Amniotic epithelial cell (primary cell): Measurements from ENCODE around the gene CLCA2.

Experiments used
- DNase-seq: peaks from one replicate; pipeline ENCODE4 v3.0.0-alpha.2; 2010; ENCODE audit warnings: low read depth

CLCA2 gene, protein sequence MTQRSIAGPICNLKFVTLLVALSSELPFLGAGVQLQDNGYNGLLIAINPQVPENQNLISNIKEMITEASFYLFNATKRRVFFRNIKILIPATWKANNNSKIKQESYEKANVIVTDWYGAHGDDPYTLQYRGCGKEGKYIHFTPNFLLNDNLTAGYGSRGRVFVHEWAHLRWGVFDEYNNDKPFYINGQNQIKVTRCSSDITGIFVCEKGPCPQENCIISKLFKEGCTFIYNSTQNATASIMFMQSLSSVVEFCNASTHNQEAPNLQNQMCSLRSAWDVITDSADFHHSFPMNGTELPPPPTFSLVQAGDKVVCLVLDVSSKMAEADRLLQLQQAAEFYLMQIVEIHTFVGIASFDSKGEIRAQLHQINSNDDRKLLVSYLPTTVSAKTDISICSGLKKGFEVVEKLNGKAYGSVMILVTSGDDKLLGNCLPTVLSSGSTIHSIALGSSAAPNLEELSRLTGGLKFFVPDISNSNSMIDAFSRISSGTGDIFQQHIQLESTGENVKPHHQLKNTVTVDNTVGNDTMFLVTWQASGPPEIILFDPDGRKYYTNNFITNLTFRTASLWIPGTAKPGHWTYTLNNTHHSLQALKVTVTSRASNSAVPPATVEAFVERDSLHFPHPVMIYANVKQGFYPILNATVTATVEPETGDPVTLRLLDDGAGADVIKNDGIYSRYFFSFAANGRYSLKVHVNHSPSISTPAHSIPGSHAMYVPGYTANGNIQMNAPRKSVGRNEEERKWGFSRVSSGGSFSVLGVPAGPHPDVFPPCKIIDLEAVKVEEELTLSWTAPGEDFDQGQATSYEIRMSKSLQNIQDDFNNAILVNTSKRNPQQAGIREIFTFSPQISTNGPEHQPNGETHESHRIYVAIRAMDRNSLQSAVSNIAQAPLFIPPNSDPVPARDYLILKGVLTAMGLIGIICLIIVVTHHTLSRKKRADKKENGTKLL

DNA sequence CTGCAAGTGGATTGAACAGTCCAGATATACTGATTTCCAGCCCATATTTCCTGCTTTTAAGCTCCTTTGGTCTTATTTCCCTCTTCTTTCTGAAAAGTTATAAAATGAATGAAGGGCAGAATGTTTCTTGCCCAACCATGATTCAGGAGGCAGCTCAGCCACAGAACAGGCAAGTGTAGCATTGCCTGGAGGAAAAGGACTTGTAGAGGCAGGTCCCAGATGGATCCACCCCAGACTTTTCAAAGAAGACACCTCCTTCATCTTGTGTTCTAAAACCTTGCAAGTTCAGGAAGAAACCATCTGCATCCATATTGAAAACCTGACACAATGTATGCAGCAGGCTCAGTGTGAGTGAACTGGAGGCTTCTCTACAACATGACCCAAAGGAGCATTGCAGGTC lies at the start of gene CLCA2:
Gene CLCA2, plus strand, starts transcription at position 299 of the 400 bp plus-strand sequence. Its CDS starts 77 bp downstream, at position 376.
- DNase-seq = no peak

DNA sequence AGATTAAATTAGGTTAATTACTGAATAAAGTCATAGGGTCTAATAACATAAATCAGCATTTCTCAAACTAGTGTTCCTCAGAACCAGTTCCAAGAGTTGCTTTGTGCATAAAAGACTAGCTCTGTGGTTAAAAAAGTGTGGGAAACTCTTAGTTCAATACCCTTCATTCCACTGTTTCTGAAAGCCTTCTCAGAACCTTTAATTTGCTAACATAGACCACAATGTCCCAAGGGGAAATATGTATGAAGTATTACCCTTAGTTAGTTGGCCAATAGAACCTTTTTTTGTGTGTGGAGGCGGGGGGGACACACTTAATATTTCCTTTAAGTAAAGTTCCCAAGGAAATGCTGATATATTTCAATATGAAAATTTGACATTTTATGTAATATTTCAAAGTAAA lies 48.3 kb upstream of the CLCA2 start:
- no peak for DNase-seq

DNA sequence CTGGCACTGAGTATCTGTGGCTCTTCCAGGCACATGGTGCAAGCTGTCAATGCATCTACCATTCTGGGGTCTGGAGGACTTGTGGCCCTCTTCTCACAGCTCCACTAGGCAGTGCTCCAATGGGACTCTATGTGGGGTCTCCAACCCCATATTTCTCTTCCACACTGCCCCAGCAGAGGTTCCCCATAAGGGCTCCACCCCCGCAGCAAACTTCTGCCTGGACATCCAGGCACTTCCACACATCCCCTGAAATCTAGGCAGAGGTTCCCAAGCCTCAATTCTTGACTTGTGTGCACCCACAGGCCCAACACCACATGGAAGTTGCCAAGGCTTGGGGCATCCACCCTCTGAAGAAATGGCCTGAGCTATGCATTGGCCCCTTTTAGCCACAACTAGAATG lies 46.6 kb upstream of the CLCA2 start:
- DNase-seq = no peak

DNA sequence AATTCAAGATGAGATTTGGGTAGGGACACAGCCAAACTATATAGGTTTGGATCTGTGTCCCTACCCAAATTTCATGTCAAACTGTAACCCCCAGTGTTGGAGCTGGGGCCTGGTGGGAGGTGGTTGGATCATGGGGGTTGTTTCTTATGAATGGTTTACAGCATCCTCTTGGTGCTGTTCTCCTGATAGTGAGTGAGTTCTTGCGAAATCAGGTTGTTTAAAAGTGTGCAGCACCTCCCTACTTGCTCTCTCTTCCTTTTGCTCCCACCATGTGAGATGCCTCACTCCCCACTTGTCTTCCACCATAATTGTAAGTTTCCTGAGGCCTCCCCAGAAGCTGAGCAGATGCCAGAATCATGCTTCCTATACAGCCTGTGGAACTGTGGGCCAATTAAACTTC lies 45.2 kb upstream of the CLCA2 start:
- DNase-seq = no peak

DNA sequence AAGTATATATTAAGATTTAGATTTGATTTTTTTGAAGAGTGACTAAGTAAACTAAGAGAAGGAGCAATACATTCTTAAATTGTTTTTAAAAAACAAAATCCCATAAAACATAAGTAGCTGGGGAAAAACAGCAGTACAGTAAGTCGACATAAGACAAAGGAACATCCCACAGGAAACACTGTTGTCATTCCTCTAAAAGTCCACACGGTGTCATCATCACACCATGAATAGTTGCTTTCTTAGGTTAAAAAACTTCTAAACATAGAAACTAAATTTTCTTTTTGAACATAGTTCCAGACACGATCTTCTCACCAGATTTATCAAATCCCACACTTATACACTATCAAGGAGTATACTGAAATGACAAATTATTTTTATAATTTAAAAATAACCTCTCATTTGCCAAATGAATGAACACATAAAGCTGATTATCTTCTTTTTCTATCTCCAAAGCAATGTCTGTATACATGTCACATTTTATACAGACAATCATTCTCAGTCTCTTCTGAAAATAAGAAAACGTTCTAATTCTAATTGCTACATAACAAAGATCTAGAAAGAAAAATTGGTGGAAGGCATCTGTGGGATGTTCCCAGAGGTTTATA lies 43.6 kb upstream of the CLCA2 start:
- DNase-seq = peak; percentile 82

DNA sequence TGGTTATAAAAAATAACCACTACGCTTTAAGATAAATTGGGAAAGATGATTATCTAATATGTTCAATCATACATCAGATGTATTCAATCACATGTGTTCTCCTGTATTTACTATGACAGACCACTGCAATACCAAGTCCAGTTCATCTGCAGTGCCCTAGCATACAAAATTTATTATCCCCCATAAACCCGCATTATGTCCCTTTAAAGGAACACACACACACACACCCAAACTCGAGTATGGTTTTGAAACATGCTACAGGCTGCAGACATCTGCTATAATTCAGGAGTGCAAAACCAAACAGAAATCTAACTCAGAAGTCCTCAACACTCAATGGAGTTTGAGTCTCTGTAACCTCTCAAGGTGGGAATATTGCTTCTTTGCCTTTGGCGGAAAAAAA lies 42.7 kb upstream of the CLCA2 start:
- DNase-seq = no peak

DNA sequence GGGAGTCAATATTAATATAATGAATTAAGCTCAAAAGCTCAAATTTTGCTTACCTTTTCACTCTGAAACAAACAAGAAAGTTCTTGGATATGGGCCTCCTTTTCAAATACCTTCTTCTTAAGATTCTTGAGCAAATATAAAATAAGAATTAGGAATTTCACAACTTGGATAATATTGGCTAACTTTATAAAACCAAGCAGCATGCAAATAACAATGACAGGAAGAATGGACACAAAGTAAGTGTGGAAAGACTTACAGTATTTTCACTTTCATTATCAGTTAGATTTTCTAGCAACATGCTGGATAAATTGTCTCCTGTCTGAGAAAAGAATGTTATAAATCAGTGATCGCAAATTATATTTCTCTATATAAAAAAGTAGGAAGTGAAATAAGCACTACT lies 41.1 kb upstream of the CLCA2 start:
- DNase-seq = peak; percentile 39

DNA sequence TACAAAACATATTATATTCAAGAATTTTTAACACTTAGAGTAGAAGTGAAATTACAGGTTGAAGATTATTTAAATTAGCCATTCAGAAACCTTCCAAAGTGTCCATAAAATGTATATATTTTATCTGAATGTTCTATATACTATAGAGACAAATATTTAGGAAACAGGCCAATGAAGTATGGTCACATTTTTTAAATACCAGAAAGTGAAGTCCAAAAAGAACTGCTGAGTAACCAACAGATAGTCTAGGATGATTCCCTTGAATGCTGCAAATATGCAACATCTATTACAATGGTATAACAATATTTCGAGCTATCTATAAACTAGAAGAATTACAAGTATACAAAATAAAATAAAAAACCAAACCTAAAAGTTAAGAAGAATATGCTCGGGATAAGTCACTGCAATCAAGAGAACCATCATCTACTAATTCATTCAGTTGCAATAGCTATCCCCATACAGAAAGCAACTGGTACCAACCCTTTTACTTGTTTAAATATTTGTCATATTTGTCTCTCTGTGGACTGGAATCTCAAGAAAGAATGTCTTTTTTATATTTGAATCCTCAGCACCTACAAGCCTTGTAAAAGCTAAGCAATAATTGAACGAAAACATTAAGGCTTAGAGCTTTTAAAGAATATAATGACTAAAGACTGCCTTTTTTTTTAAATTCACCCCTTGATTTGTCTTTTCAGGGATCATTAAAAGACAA lies 35.9 kb upstream of the CLCA2 start:
- no peak for DNase-seq

DNA sequence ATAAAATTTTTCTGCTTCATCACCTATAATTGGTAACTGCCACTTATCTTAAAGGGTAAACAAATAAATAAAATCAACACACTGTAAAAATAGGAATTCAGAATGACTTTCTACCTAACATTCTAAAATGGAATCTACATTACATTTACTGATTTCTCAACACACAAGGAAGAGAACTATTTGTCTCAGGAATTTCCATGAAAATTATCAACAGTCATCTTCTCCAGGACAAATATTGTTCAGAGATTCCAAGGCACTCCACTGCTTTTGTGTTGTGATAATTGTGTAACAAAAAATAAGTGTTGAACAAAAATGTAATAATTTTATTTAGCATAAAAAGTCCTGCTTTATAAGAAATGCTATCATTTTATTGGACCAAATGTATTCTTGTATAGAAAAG lies 35.2 kb upstream of the CLCA2 start:
- peak; percentile 21 for DNase-seq

DNA sequence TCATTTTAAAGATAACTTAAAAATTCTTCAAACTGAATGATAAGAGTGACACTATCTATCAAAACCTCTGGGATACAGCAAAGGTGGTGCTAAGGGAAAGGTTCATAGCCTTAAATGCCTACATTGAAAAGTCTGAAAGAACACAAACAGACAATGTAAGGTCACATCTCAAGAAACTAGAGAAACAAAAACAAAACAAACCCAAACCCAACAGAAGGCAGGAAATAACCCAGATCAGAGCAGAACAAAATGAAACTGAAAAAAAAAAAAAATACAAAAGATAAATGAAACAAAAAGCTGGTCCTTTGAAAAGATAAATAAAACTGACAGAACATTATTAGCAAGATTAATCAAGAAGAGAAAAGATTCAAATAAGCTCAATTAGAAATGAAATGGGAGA lies 34.7 kb upstream of the CLCA2 start:
- no peak for DNase-seq

DNA sequence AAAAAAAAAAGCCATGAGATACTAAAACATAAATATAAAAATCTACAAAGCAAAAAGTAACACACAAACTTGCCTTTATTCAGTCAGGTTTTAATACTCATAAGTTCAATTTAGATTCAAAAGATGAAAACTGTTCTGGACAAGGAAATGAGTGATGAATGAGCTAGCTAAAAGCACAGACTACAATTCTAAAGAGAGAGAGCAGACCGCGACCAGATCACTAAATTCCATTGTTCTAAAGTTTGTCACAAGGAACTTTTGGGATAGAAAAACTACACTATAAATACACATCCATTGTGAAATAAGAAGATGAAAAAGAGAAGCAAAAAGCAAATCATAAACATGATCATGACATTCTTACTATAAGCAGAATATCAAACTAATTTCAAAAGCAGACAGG lies 29.6 kb upstream of the CLCA2 start:
- DNase-seq = peak; percentile 27

DNA sequence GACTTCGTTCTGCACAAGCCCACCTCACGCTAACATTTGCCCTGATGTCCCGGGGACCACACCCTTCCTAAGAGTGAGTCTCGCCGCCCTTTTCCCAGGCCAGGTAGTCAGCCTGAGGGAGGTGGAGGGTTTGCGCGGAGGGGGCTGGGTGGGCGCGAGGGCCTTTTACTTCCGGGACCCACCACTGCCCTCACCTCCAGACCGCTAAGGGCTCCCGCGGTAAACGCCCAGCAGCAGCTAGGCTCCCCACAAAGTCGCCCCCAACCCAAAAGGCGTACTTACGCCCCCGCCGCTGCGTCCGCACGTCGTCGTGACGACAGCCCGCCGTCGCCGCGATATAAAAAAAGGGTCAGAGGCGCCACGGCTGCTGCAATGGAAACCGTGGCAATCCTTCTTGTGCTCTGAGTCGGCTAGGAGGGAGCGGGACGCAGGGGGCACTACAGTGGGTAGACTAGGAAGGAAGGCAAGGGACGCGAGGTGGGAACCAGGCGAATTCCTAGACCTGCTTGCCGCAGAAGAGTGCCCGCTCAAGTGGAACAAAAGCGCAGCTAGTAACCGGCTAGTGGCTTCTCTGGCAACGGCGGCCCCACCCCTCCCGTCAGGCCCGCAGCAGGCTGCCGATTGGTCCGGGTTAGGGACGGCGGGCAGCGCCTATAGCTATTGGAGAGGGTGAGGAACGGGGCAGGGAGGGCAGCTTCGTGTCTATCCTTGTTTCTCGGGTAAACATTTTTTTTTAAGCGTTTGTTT lies 28.0 kb upstream of the CLCA2 start, which contains the start of gene ODF2L:
Gene ODF2L, minus strand, starts transcription at position 573 of the 747 bp plus-strand sequence. CDS start 9,296 bp downstream, outside the sequence.
- peak; percentile 78 for DNase-seq

DNA sequence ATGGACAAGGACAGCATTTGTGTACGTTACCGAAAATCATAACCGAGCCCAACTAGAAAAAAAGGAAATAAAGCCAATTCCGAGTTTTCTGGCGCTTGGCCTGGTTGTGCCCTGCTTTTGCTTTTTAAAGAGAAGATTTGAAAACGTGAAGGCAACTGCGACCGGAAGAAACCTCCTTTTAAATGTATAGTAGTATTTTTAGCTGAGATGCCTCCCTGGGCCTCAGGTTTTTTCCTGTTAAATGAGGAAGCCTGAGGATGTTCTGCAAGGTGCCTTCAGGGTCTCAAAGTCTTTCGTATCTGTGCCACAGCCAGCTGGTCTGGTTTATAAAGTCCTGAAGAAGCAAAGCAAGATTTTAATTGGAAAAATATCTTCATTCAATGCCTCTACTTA lies 27.5 kb upstream of the CLCA2 start:
- no peak for DNase-seq

DNA sequence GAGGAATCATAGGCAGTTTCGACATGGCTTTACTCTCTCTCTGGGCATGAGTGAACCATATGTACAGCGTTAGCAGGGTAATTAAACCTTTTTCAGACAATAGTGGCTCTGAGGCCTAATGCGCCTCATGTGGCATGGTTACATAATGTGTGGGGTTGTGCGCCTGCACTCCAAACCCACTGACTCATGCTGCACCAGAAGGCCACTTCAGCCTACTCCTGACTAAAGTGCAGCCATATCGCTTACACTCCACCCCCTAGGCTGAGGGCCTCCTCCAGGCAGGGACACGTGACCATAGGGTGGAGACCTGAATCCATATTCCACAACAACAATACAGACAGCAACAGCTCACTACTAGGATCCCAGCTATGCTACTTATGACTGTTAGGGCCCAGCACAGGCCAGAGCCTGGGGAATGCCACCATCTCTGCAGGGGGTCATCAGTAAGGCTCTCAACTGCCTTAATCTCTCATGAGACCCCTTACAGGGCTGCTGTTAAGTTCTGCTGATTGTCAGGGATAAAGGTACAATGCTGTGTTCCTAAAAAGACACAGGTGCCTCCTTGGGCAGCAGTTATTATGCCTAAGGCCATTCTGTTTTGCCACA lies 14.5 kb upstream of the CLCA2 start:
- no peak for DNase-seq

DNA sequence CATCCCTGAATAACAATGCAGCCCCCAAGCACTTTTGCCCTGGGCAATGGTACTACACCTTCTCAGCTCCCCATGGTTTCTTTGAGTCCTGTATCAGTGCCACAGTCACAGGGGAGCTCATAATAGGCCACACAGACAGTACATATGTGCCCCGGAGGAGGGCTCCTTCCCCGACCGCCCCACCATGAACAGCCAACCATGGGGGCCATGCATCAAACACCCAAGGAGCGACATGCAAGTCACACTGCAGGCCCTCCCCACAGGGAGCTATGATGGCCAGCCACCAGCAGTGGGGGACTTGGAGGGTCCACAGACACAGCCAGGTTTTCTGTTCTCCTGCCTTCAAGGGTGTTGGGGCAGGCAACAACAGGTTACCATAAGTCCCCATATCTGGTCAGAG lies 13.1 kb upstream of the CLCA2 start:
- no peak for DNase-seq

DNA sequence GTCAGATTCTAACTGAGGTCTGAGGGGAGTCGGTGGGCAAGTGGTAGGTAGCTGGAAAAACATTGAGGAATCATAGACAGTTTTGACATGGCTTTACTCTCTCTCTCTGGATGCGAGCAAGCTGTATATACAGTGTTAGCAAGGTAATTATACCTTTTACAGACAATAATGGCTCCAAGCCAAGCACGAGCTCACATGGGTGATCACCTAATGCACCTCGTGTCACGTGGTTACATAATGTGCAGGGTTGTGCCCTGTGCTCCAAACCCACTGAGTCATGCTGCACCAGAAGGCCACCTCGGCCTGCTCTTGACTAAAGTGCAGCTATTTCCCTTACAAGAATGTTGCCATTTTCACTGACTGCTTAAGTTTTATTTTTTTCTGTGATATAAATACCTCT lies 7.6 kb upstream of the CLCA2 start:
- no peak for DNase-seq

DNA sequence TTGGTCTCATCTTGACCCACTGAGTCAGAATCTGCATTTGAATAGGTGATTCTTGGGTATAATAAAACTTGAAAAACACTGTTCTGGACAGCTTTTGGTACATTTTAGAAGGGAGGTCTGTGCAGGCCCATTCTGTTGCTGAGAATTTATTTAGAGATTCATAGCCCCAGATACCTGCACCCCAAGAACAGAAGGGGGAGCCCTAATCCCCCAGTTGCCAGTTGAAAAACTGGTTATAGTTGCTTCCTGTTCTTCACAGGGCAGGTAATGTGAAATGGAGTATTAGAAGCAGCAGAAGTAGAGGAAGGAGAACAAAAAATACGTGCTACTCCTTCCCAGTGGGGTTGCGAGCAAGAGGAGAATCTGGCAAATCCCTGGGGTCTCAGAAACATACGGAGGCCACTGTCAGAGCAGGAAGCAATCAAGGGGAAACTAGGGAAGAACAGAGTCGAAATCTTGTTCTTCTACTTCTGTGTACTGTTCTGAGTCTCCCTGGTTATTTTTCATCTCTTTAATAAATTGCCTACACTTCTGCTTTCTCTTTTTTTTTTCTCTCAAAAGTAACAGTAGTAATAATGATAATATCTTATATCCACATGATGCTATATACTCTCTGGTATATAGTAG lies 4.6 kb upstream of the CLCA2 start:
- DNase-seq = no peak

DNA sequence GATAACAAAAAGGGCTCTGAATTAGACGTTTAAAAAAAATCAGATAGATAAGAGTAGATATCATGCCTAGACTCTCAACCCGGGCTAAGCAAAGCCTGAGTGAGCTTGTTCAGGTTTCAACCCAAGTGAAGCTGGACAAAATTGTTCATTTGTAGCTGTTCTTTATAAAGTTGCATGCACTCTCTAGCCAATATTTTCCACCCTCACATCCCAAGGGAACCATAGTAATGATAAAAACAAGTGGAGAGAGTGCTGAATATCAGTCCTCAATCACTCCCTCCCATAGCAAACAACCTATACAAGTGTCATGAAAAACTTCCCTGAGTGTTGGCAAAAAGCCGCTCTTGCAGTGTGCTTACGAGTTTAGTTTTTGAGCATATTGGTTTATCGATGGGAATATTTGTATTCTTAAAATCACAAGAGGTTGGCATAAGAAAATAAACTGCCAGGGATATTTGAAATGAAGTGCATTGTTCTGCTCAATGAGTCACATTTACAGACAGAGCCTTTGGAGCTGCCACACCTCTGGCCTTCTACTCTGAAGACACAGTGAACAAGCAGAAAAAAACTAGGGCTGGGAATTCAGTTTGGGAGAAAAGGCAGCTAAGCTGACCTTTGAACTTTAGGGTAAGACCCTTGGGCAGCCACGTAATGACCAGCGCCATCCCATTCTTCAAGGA lies 2.2 kb upstream of the CLCA2 start:
- no peak for DNase-seq

DNA sequence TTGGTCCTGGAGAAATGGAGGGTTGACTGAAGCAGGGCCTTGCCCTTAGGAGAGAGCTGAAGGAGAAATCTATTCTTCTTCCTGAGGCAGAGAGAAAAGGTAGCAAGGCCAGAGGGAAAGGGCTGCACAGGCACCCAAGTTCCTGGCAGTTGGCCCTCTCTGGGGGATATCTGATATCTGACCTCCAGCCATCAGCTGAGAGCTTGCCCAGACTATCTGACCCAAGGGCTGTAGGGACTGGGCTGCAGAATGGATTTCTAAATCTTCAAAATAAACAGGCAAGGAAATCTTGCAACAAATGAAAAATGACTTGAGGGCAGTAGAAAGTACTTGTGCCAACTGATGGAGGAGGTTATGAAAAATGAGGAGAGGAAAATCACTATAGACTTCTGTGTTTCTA lies 498 bp upstream of the CLCA2 start:
- peak; percentile 9 for DNase-seq
